NCI-H460 (cell line): ENCODE data around the gene COPS9. TPM values are rescaled to one million over a fixed set of nuclear protein-coding genes. Genes with fewer than 3 reads are reported as not detected.

Experiments used
- DNase-seq: peaks from one replicate; pipeline ENCODE4 v3.0.0-alpha.2; 2016; ENCODE audit warnings: low read depth; ENCODE audit errors: extremely low read depth
- total RNA-seq: library from RNA; depleted of rRNA; stranded (reverse); fragments of >200 nt; shearing (Covaris generic); gene quantifications from 2 replicates; pipeline ENCODE4 v1.2.3, GENCODE V29; 2014

Gene COPS9
- total RNA-seq, 1 experiment from 2014 or later: 144 TPM

DNA sequence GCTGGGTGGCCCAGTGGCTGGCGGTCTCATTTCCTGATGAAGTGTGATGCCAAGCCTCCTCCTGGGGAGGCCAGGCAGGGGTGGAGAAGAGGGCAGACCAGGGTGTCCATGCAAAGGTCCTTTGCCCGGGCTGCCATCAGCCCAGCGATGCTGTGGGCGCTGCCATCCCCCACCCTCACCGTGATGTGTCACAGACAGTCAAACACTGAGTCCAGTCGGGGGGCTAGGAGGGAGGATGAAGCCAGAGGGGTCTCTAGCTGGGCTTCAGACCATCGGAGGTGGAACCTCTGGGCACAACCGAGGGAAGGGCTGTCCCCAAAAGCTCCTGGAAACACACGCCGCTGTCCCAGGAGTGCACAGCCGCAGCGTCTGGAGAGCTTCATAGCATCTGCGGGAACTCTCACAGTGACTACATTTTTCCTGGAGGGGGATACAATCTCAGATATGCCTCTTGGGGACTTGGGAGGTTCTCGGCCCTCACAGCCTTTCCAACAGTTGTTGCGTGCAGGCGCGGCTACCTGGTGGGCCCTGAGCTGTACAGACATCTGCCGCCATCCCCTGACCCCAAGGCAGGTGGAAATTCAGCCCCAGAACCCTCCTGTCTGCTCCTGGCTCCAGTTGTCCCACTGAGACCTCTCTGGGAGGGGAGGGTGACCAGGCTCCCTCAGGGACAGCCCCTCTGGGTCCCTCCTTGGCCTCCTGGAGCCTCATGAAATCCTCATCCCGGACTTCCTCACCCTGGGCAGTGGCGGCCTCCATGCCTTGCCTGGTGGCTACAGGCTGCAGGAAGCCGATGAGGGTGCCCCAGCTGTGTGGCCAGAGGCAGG, 30.9 kb upstream of the COPS9 start:
- no peak for DNase-seq

DNA sequence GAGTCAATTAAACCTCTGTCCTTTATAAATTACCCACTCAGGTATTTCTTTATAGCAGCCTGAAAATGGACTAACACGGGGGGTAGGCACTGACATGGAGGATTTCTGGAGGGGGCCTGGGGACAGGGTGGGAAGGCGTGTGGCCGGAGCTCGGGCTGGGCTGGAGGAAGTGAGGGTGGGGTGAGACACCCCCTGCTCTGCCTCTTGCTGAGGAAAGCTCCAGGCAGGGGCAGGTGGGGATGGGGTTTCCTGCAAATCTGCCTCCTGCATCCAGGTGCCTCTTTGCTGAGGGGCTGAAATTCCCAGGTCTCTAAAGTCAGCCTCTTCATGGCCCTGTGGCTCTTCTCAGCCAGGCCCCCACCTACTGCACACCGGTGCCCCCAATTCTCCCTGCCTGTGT, 30.1 kb upstream of the COPS9 start:
- no peak for DNase-seq

DNA sequence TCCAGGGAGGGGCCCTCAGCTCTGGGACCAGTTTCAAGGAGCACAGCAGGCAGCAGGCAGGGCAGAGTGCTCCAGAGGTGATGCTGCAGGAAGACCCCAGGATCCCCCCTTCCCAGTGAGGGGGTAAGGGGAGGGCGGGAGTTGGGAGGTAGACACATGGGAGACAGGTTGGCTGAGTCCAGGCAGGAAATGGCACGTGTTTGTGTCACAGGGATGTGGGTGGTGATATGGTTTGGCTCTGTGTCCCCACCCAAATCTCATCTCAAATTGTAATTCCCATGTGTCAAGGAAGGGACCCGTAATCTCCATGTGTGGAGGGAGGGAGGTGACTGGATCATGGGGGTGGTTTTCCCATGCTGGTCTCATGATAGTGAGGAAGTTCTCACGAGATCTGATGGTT, 29.6 kb upstream of the COPS9 start:
- no peak for DNase-seq

DNA sequence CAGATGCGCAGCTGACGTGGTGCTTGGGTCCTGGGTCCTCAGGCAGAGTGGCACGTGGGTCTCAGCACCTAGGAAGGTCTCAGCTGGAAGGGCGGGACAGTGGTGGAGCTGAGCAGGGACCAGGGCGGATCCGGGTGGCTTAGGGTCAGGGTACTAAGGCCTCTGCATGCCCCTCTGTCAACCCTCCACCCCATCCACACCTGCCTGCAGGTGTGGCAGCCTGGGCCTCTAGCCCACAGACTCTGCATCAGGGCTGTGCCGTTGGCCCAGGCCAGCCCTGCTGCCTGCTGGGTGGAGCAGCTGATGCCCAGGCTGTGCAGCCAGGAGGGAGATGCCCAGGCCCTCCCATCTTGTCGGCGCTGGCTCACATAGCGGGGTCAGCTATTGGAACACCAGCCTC, 28.9 kb upstream of the COPS9 start:
- DNase-seq: no peak

DNA sequence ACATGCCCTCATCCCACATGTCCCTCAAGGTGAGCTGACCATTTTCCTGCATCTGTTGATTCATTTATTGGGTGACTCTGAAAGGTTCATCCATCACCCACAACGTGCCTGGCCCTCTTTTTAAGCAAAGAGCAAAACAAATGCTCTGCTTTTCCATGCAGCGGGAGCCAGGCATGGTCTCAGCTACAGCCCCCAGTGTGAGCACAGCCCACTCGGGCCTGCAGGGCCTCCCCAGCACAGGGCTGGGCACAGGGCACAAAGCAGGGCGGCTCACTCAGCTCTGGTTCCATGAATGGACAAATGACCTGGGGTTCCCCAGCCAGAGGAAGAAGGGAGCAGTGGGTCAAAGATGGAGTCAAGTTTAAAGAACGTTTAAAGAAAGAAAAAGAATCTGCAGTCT, 28.5 kb upstream of the COPS9 start:
- DNase-seq: no peak

DNA sequence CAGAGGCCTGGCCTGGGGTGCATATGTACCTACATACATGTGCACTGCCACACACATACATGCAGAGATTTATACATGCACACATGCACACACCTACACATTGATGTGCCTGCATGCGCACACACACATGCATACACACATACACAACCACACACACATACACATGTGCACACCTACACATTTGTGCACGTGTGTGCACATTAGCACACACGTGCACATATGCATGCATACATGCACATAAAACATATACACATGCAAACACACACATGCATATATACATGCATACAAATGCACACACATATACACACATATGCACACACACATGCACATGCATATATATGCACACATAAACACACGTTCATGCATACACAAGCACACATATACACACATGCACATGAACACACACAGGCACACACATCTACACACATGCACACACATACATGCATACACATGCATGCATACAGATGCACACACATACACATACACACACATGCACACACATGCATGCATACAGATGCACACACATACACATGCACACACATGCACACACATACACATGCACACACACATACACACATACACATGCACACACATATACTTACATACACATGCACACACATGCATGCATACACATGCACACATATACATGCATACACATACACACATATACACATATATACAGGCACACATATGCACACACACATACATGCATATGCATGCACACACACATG, 27.9 kb upstream of the COPS9 start:
- no peak for DNase-seq

DNA sequence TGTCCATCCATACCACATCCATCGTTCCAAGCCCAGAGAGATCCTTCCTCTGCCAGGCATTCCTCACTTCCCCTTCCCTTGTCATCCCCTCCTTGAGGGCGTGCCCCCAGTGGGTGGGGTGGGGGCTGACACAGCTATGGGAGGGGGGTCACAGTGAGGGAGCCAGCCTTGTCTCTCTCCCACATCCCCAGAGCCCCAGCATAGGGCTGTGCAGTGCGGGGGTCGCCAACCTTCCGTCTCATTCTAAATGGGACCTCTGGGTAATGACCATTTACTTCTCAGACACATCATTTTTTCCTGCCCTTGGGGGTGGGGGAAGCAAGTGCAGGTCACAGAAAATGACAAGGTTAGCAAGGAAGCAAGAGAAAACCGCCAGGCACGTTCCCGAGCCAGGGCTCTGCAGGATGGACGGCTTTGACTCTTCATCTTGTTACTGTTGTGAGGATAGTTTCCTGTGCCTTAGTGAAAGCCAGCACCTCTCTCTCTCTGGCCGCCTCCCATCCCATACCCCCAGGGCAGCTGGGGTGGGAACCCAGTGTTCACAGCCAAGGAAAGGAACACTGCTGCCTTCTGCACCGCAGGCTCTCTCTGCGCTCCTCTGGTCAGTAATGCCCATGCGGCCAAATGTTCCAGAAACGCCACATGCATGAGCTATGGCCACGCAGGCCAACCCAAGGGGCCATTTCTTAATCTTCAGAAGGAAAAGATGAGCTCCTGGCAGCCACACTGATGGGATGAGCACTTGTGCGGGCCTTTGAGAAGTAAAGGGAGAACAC, 27.0 kb upstream of the COPS9 start:
- DNase-seq: no peak

DNA sequence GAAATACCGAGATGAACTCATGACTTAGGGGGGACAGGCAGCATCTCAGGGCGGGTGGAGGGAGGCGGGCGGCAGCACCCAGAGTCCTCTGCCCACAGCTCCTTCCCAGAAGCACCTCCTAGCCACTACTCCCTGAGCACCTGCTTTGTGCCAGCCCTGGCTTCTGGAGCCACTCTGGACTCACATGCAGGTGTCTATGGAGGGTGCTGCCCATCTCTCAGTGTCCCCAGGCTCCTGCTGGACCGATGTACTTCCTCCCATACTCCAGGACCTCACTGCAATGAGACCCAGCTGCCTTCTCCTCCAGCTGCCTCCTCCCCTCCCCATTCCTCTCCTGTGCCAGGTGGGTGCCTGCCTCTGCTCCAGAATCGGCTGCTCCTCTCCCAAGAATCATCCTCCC, 26.4 kb upstream of the COPS9 start:
- DNase-seq: no peak

DNA sequence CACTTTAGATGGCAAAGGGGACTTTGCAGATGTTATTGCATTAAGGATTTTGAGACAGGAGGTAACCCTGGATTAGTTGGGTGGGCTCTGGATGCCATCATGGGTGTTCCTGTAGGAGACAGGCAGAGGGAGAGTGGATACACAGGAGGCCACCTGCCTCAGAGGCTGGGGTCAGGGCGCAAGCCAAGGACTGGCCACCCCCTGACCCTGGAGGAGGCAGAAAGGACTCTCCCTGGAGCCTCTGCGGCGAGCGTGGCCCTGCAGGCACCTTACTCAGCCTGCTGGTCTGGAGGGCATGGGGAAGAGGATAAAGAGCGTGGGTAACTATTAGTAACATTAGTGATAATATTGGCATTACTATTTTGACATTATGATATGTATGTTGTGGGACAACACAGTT, 25.9 kb upstream of the COPS9 start:
- DNase-seq: no peak

DNA sequence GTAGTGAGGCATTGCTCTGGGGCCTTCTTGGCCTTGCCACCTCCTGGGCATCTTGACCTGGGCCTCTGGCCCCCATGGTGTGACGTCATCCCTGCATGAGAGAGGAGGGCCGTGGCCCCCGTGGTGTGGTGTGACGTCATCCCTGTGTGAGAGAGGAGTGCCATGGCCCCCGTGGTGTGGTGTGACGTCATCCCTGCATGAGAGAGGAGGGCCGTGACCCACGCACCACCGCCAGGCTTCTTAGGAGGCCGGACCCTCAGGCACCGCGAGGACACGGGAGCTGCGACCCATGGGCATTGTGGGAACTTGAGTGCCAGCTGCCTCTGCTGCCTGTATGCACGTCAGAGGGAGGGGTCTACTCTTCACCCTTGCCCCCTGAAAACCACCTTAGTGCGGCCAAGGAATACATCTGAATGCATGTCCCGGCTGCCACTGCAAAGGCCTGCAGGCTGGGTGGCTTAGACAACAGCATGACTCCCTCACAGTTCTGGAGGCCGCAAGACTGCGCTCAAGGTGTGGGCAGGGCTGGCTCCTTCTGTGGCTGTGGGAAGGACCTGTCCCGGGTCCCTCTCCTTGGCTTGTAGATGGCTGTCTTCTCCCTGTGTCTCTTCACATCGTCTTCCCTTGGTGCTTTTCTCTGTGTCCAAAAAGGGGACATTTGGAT, 25.1 kb upstream of the COPS9 start:
- DNase-seq: no peak

DNA sequence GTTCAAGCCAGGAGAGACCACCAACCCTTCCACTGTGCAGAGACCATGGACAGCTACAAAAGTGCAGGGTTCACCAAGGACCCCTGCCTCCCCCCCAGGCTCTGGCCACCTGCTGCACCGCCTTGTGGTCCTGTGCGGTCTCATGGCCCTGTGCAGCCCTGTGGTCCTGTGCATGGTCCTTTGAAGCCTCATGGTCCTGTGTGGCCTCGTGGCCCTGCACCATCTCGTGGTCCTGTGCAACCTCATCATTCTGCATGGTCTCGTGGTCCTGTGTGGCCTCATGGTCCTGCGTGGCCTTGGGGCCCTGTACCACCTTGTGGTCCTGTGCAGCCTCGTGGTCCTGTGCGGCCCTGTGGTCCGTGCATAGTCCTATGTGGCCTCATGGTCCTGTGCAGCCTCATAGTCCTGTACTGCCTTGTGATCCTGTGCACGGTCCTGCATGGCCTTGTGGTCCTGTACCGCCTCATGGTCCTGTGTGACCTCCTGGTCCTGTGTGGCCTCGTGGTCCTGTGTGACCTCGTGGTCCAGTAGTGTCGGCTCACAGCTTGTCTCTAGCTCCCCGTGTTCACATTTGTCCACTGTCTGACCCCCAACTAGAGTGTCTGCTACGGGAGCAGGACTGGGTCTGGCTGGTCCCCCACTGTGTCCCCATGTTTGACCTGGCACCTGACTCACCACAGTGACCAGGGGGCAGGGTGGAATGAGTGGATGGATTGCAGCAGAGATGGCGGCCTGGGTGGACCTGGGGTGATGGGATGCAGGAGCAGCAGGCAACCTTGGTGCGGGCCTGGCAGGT, 24.4 kb upstream of the COPS9 start:
- no peak for DNase-seq

DNA sequence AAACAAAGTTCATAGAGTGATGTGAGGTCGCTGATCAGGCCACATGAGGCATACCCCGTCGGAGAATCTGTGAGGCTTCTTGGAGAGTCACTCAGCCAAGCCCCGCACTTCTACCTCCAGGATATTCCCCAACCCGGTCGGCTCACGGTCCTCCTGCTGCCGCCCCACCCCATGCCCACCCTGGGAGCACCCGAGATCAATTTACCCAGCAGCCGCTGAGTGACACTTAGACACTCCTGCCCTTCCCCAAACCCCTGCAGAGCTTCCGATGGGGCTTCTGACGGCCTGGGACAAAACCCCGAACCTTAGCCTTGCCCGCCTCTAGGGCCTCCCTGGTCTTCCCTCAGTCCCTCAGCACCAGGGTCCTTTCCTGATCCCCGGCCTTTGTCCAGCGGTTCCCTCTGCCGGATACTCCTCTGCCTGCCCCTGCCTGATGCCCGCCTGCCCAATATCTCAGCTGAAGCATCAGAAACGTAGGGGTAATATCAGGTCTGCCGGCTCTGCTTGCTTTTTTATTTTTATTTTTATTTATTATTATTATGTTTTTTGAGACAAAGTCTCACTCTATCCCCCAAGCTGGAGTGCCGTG, 23.2 kb upstream of the COPS9 start:
- DNase-seq: no peak

DNA sequence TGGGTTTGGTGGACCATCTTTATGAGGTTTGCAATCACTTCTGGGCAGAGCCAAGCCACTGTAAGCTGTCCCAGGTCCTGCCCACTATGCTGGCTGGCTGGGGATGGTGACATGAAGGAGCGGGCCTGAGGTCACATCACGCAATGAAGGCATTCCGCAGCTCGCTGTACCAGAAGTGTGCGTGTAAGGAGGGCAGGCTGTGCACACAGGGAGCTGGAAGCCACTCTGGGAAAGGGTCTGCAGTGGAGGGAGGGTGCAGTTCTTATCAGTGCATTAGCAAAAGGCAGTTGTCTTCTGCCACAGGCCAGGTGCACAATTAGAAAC, 21.0 kb upstream of the COPS9 start:
- no peak for DNase-seq

DNA sequence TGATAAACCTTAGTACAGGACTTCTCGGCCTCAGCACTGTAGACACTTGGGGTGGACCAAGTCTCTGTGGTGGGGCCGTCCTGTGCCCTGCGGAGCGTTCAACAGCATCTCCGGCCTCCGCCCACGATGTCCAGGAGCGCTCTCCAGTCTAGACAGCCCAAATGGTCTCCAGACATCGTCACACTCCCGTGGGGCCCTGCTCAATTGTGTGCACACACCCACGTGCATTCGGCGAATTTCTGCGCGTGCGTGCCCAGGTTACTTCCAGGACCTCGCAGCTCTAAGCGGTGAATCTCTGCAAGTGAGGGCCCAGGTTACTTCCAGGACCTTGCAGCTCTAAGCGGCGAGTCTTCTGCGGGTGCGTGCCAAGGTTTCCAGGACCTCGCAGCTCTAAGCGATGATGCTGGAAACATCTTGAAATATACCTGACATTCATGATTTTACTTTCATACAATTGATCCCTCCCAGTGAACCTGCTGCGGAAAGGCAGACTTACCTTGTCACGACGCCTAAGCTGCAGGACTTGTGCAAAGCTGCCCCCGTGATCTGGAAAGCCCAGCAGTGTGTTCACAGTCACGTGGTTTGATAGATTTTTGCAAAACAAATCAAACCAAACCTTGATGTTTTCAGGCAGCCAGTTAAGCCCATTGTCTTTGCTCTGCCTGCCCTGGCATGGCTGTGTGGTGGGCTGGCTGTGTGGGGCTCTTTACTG, 20.5 kb upstream of the COPS9 start:
- no peak for DNase-seq

DNA sequence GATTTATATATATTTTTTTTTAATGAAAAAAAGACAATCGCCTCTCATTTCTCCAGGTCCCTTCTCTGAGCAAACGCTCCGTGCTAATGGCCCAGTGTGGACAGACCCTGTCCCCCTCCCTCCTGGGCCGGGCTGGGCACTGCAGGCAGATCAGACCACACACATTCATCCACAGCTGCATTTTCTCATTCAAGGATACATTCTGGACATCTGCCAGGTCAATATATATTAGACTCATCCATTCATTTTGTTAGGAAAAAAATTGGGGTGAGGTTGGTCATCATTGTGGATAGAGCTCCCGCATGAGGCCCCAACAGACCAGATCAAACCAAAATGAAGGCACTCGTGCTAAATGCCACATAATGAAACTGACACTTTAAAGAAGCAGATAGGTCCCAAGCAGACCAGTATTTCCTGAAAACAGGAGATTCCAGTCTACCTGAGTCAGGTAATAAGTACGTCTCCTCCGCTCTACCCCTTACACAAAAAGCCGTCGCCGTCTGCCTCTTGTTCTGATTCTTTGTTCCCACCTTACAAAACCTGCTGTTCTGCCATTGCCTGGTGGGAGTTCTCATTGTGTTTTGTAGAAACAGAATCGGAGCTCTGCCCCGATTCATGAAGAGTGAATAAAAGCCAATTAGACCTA, 19.8 kb upstream of the COPS9 start:
- no peak for DNase-seq

DNA sequence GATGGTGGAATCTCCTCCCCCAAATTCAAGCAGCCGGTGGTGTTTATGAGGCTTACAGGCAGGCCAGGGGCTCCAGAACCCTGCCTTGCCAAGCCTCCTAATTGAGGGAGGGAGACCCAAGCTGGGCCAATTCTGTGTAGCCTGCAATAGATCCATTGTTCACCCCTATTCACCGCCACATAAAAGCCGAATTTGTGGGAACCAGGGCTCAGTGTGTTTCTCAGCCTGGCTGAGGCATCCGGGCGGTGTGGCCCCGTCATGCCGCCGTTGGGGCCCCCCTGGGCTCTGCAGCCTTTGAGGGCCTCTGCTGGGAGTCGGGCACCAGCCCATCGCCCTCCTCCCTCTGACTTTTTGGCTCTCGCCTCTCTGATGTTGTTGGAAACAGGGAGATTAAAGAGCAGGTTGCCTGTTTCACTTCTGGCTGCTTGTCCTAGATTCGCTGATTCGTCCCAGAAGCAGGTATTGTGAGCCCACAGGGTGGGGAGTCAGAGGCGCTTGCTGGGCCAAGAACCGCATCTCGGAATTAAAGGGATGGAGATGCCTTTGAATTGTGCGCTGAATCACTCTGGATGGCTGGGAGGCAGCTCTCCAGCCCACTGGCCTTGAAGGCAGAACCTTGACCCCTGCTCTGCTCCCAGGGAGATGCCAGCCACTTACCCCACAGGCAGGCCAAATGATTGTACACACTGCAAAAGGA, 19.1 kb upstream of the COPS9 start:
- DNase-seq: no peak

DNA sequence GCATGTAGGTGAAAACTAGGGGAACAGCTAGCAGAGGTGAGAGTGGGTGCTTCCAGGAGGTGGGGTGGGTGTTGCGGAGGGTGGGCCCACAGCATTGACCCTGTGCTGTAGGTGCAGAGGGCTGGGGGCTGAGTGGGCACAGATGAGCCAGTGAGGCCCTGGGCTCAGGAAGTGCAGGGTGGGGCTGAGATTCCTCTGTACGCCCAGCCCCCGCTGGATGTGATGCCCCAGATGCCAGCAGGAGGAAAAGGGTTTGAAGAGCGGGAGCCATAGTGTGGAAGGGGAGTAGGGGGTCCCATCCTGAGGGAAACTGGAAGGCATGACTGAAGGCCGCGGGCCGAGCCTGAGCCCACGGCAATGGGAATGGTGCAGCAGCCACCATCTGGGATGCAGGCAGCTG, 18.5 kb upstream of the COPS9 start:
- no peak for DNase-seq

DNA sequence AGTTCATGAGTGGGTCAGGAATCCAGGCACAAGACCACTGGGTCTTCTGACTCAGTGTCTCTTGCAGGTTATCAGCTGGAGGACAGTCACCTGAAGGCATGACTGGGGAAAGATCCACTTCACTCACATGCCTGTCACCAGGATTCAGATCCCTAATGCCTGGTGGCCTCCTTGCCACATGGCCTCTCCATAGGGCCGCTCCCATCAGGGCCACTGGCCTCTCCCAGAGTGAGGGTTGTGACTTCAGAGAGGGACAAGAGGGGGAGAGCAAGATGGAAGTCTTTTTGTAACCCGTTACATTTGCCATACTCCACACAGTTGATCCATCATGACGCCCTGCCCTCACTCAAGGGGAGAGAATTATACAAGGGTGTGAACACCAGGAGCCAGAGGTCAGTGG, 17.3 kb upstream of the COPS9 start:
- DNase-seq: no peak
